Measurements from ENCODE around the gene TMEM38A.

Gene TMEM38A

DNA sequence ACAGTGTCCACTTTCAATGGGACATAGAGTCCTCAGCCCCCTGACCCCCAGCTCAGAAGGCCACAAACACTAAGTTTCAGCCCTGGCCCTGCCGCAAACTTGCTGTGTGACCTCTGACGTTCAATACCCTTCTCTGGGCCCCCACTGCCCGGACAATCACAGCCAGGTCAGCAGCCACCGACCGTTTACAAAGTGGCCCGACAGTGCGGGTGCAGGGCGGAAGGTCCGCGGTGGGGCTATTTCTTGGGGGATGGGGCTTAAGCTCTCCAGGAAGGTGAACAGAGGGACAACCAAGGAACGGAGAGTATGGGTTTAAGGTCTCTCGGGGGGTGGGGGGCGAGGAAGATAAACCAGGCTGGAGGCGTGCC, 1.5 kb upstream of the TMEM38A start:
- TF ChIP-seq TAF1 (IDR thresholded peaks at IDR 0.05; ENCODE audit: borderline replicate concordance, insufficient read depth, low read length) = no peak

GRCh38 chr19:16659832-16660708, 869 bp upstream of the TMEM38A start, which contains the start of gene SMIM7:
Gene SMIM7, minus strand, starts transcription at chr19:16660144. Its CDS starts 34 bp downstream, at chr19:16660110.
- TF ChIP-seq FOXP2 (optimal IDR thresholded peaks at IDR 0.05; ENCODE audit: borderline replicate concordance, extremely low read depth, extremely low read length, insufficient read depth) (peak; percentile 33), REST (IDR thresholded peaks at IDR 0.05; ENCODE audit: insufficient read depth in 1 of 2, low read depth in 2 of 2, low read length in 2 of 2) (no peak), POLR2AphosphoS5 (IDR thresholded peaks at IDR 0.05; ENCODE audit: low read depth, low read length) (peak; percentile 95), SIN3A (IDR thresholded peaks at IDR 0.05; ENCODE audit: borderline replicate concordance, insufficient read depth, low read length) (peak; percentile 81; the same call in 1 of the 2 replicates), TAF1 (IDR thresholded peaks at IDR 0.05; ENCODE audit: borderline replicate concordance, insufficient read depth, low read length) (peak; percentile 89)

DNA sequence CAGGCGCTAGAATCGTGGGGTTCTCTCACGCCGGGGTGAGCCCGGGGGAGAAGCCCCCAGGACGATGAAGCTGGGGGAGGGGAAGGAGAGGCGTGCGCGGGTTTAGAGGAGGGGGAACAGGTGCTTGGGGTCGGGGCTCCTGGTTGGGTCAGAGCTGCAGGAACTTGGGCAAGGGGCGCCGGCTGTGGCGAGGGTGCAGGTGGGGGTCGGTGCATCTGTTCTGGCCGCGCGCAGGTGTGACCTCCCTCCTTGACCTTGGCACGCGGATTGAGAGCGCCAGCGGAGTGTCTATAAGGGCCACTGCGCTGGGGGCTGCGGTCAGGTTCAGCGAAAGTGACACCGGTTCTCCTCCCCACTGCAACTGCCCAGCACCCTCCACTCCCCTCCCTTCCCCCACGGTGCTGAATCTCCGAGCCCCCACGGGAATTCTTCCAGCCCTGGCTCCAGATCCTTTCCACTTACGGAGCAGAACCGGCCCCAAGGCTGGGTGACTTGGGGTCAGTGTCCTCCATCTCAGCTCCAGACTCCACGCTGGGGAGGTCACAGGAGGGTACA, 618 bp downstream of the TMEM38A start:
- TF ChIP-seq FOXP2 (optimal IDR thresholded peaks at IDR 0.05; ENCODE audit: borderline replicate concordance, extremely low read depth, extremely low read length, insufficient read depth) (no peak), SIN3A (IDR thresholded peaks at IDR 0.05; ENCODE audit: borderline replicate concordance, insufficient read depth, low read length) (no peak)

- TF ChIP-seq POLR2AphosphoS5 (IDR thresholded peaks at IDR 0.05; ENCODE audit: low read depth, low read length) (no peak), REST (IDR thresholded peaks at IDR 0.05; ENCODE audit: insufficient read depth in 1 of 2, low read depth in 2 of 2, low read length in 2 of 2) (no peak)
Measured at GRCh38 chr19:16668176-16668575, 7.2 kb downstream of the TMEM38A start.

GRCh38 chr19:16670291-16670690, 9.4 kb downstream of the TMEM38A start:
- TF ChIP-seq FOXP2 (optimal IDR thresholded peaks at IDR 0.05; ENCODE audit: borderline replicate concordance, extremely low read depth, extremely low read length, insufficient read depth) (no peak), REST (IDR thresholded peaks at IDR 0.05; ENCODE audit: insufficient read depth in 1 of 2, low read depth in 2 of 2, low read length in 2 of 2) (no peak), TAF1 (IDR thresholded peaks at IDR 0.05; ENCODE audit: borderline replicate concordance, insufficient read depth, low read length) (no peak), SIN3A (IDR thresholded peaks at IDR 0.05; ENCODE audit: borderline replicate concordance, insufficient read depth, low read length) (no peak)

DNA sequence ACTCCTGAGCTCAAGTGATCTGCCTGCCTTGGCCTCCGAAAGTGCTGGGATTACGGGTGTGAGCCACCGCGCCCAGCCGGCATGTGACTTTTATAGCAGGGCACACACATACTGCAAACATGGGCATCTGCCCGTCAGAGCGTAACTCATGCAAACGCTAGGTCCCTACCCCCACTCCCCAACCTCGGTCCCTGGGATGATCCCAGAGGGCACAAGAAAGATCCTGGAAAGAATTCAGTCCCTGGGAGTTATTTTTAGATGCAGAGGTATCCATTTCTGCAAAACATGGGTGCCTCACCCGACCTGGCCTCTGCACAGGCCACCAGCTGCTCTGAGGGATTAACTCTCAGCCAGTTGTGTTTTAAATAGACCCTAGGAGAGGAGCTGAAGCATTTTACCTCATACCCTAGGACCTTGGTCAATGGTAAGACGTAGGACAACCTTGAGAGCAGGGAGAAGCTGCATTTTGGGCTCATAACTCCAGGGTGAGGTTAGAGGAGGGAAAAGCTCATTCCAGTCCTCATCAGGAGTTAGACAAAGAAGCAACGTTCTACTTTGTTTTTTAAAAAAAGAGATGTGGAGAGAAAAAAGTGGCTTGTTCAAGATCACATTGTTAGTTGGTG, 10.8 kb downstream of the TMEM38A start:
- TF ChIP-seq SIN3A (IDR thresholded peaks at IDR 0.05; ENCODE audit: borderline replicate concordance, insufficient read depth, low read length) = no peak
- TF ChIP-seq TAF1 (IDR thresholded peaks at IDR 0.05; ENCODE audit: borderline replicate concordance, insufficient read depth, low read length) = no peak
- TF ChIP-seq FOXP2 (optimal IDR thresholded peaks at IDR 0.05; ENCODE audit: borderline replicate concordance, extremely low read depth, extremely low read length, insufficient read depth) = no peak
- TF ChIP-seq POLR2AphosphoS5 (IDR thresholded peaks at IDR 0.05; ENCODE audit: low read depth, low read length) = no peak
- no peak for TF ChIP-seq REST (IDR thresholded peaks at IDR 0.05; ENCODE audit: insufficient read depth in 1 of 2, low read depth in 2 of 2, low read length in 2 of 2)

Measured in PFSK-1 (cell line).